ELF-1 (cell line): ENCODE results near the gene C16orf86.

ENCODE experiments used
- DNase-seq: peaks from one replicate; pipeline ENCODE4 v3.0.0-alpha.2; 2016; ENCODE audit warnings: low read depth, low spot score

The C16orf86 gene

GRCh38 chr16:67653789-67654402 lies 12.7 kb upstream of the C16orf86 start:
- DNase-seq, result no peak

- no peak for DNase-seq
These were observed 12.2 kb upstream of the C16orf86 start for GRCh38 chr16:67654403-67654911.

GRCh38 chr16:67655363-67655762 lies 11.3 kb upstream of the C16orf86 start:
- no peak for DNase-seq

GRCh38 chr16:67656344-67657016 lies 10.1 kb upstream of the C16orf86 start:
- DNase-seq, result no peak

GRCh38 chr16:67657017-67657608 lies 9.5 kb upstream of the C16orf86 start:
- no peak for DNase-seq

DNA sequence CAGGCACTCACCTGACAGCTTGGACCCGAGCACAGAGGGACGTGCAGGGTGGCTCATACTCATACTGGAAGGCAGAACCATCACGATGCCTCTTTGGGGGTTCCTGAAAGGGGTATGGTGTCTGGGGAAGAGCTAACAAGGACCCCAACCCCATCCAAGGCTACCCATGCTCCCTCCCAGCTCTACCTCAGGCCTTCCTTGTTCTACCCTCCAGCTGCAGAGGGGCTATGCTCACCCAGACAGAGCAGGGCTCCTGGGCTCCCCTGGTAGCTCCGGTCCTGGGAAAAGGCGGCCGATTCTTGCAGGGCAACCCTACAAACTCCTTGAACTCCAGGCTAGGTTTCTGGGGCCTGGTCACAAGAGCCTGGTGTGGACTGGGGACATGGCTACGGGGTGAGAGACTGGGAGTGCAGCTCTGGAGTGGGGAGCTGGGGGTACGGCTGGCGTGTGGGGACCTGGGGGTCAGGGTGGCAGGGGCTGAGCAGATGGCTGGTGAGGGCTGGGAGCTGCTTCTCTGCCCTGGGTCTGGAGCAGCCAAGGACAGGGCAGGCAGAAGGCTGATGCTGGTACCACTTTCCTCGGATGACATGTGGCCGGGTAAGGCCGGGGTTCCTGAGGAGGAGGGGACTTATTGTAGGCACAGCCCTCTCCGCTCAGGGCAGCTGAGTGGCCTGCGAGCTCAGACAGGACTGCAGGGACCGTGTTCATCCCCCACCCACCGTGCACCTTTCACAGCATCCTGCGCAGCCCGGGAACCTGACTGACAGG lies 8.7 kb upstream of the C16orf86 start:
- DNase-seq, result no peak

DNA sequence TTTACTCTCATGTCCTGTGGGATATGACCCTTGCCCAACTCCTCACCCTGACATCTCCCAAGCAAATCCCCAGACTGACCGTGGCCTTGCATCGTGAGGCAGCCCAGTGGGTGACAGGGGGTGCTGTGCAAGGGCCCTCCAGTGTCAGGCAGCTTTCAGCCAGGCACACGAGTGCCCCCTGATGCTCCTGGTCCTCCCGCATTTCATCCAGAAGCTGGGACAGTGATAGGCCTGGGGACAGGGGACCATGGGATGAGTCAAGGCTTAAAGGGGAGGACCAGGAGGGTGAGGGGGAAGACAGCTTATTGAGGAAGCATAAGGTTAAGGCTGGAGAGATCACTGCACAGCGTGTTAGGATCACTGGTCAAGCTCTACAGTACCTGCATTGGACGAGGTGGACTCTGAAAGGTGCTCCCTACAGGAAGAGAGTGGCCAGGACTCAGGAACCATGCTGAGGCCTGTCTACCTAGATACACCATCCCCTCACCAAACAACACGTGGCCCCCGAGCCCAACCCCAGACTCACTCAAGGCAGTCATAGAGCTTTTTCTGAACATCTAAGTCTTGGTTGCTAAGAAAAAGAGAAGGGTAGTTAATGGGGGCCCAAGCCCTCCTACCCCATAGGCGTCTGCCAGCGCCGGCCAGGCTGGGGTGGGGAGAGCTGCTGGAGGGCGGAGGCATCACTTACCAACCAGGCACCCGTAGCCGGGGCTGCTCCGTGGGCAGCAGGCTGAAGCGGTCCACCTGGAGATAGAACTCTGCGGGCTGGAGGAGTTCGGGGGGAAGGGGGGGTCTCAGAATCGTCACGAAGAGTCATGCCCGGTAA lies 7.6 kb upstream of the C16orf86 start:
- no peak for DNase-seq

DNA sequence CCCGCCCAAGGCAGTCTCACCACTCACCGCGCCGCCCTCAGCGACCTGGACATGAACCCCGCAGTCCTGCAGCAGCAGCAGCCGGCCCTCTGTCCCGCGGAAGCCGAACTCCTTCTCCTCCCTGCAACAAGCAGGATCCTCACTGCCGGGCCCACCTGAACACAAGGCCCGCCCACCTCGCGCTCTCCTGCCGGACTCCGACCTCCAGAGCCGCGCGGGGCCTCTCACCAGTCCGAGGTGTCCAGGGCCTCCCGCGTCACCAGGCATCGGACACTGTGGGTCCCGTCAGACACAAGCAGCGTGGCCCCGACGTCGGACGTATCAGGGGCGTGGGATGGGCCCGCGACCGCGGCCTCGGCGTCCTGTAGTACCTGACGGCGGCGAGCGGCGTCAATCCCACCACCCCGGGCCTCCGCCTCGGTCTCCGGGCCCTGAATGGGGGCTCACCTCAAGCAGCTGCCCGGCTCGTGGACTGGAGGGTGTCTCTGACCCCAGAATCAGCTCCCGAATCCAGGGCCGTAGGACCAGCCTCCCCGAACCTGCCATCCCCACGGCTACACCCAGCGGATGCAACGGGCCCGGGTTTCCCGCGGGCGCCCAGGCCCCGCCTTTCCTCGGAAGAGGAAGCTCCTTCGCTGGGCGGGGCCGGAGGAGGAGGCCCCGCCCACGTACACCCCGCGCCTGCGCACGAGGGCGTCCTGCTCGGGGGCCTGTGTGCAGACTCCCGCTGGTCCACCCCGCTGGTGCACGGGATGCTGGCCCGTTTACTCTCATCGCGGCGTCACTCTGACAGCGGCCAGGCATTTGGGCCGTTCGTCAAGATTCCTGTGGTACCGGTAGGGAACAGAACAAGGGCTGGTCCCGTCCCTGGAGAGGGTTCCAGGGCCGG lies 6.7 kb upstream of the C16orf86 start, which contains the start of gene ACD:
ACD (minus strand) TSS at position 586 of the 889 bp plus-strand sequence; CDS start at position 546, 40 bp downstream.
- peak; percentile 95 for DNase-seq

GRCh38 chr16:67660564-67661028 lies 6.0 kb upstream of the C16orf86 start, which contains the start of gene PARD6A:
Gene PARD6A (plus strand): TSS chr16:67660960. CDS start chr16:67661039, 79 bp downstream.
- DNase-seq, result peak; percentile 94

DNA sequence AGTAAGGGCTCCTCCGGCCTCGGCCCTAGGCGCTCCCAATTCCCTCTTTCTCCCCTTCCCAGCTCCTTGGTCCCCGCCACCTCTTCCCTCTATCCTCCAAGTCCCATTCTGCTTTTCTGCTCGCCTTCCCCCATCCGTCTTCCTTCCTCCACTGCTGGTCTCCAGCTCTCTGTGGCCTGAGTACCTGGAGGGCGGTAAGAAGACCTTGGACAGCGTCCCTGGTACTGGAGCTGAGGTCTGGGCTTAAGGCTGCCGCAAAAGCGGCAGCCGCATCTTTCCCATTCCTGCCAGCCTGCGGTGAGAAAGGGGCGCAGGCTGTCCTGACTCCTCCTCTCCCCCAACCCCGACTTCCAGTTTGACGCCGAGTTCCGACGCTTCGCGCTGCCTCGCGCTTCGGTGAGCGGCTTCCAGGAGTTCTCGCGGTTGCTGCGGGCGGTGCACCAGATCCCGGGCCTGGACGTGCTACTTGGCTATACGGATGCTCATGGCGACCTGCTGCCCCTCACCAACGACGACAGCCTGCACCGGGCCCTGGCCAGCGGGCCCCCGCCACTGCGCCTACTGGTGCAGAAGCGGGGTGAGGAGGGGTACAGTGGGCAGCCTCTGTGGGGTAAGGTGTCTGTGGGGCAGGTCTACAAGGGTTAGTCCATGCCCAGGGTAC lies 5.4 kb upstream of the C16orf86 start:
- peak; percentile 85 for DNase-seq

DNA sequence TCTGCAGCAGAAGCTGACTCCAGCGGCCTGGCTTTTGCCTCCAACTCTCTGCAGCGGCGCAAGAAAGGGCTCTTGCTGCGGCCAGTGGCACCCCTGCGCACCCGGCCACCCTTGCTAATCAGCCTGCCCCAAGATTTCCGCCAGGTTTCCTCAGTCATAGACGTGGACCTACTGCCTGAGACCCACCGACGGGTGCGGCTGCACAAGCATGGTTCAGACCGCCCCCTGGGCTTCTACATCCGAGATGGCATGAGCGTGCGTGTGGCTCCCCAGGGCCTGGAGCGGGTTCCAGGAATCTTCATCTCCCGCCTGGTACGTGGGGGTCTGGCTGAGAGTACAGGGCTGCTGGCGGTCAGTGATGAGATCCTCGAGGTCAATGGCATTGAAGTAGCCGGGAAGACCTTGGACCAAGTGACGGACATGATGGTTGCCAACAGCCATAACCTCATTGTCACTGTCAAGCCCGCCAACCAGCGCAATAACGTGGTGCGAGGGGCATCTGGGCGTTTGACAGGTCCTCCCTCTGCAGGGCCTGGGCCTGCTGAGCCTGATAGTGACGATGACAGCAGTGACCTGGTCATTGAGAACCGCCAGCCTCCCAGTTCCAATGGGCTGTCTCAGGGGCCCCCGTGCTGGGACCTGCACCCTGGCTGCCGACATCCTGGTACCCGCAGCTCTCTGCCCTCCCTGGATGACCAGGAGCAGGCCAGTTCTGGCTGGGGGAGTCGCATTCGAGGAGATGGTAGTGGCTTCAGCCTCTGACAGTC lies 4.5 kb upstream of the C16orf86 start:
- DNase-seq, result no peak

DNA sequence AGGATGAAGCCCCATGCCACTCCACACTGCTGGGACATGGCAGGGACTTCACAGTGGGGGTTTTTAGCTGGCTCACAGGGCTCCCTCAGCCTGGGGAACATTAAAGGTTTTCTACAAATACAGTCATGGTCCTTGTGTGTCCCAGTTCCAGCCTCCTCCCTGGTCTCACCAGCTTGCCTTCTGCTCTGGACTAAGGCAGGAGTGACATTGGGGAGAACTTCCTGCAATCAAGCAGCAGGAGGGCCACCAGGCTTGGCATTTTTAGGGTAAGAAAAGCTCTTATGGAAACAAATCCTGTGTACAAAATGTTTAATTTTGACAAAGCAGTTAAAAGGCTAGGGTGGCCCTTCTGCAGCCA lies 4.0 kb upstream of the C16orf86 start:
- no peak for DNase-seq

- no peak for DNase-seq
These were observed 3.3 kb upstream of the C16orf86 start for GRCh38 chr16:67663151-67663876.

DNA sequence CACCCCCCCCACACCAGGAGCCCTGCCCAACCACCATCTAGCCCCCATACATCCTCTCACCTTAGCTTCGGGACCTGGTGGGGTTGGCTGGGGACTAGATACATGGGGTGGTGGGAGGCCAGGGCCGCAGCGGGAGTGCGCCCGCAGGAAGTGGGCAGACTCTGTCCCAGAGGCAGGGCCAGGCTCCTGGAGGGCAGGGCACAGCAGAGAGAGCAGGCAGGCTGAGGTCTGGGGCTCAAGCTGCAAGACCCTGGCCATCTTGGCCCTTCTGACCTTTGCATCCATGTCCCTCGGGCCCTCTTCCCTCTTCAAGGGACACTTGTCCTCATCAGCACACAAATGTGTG lies 2.8 kb upstream of the C16orf86 start:
- DNase-seq, result no peak

DNA sequence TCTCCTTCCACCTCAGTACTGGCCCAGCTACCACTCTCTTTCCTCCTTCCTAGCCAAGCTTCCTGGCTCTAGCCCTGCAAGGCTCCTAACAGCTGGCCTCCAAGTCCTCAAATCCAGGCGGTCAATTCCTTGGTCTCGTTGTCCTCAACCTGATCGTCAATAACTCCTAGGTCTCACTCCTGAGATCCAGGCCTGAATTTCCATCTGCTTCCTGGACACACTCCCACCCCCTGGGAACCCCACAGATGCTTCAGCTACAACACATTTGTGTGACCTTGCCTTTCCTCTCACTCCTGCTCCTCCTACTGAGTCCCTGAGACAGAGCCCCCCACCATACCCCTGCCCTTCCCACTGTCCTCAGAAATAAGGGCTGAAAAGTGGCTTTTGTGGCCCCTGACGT lies 2.4 kb upstream of the C16orf86 start:
- DNase-seq, result no peak

GRCh38 chr16:67664871-67665270 lies 1.7 kb upstream of the C16orf86 start:
- DNase-seq, result no peak

DNA sequence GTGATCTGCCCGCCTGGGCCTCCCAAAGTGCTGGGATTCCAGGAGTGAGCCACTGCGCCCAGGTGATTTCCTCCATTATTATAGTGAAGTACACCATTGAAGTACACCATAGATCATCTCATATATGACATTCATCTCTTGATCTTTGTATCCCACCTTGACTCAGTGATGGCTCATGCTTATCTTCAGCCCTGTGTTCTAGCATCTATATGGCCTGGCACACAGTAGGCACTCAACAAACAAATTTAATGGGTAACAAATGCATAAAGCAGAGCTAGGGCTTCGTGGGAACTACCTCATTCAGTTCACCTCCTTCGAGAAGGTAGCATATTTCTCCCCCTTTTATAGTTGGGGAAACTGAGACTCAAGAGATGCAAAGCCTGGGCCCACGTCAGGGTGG lies 1.0 kb upstream of the C16orf86 start:
- DNase-seq, result no peak

- no peak for DNase-seq
These were observed 522 bp upstream of the C16orf86 start for GRCh38 chr16:67666032-67666551.
